Right lobe of liver (tissue), 4 donors: ENCODE data around the gene PPP1R12B.

ENCODE experiments used
- POLR2A ChIP-seq: fragments of 450-650 bp; IDR thresholded peaks from one replicate; pipeline ENCODE4 v1.6.1; 2017; ENCODE audit warnings: antibody characterized with exemption, mild to moderate bottlenecking
- TF ChIP-seq, protein P1 (sequence below), 4 donors: fragments of 200-600 bp in 3 of 4; fragments of 450-650 bp in 1 of 4; IDR thresholded peaks; one replicate each; pipeline versions ENCODE4 v1.5.1 to v1.8.0; 2016 to 2022; ENCODE audit warnings: antibody characterized with exemption in 4 of 4, mild to moderate bottlenecking in 2 of 4
- donor health status: DM: no; HTN: no; CAD: no.
- donor health status: DM: no; HTN: no; CAD: no.
- donor health status: DM: no; HTN: yes; CAD: no.

DNA sequence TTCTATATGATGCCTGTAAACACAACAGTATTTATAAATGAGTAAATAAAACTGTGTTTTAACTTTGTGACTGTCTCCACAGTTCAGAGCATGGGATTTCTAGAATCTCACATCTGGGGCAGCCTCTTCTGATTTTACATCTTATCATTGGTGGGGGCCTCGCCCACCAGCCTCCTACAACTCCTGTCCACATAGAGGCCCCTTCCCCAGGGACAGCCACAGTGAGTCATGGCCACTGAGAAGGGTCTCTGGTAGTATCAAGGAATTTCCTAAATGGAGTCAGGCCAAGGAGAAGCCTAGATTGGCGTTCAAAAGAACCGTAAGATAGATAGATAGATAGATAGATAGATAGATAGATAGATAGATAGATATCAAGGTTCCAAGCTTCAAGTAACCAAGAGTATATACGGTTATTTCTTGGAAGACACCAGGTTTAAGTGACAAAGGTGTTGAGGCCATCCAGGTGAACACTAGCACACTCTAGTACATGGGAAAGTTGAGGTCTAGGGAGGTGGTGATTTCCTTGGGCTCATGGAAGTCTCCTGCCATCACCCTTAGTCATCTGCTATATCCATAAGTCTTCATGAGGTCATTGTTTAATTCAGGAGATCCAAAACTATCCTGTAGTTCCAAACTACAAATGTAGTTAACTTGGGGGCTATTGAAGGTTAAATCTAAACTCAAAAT is 240.1 kb downstream of the PPP1R12B start:
- no peak for TF ChIP-seq POLR2A
- TF ChIP-seq, protein P1, sequence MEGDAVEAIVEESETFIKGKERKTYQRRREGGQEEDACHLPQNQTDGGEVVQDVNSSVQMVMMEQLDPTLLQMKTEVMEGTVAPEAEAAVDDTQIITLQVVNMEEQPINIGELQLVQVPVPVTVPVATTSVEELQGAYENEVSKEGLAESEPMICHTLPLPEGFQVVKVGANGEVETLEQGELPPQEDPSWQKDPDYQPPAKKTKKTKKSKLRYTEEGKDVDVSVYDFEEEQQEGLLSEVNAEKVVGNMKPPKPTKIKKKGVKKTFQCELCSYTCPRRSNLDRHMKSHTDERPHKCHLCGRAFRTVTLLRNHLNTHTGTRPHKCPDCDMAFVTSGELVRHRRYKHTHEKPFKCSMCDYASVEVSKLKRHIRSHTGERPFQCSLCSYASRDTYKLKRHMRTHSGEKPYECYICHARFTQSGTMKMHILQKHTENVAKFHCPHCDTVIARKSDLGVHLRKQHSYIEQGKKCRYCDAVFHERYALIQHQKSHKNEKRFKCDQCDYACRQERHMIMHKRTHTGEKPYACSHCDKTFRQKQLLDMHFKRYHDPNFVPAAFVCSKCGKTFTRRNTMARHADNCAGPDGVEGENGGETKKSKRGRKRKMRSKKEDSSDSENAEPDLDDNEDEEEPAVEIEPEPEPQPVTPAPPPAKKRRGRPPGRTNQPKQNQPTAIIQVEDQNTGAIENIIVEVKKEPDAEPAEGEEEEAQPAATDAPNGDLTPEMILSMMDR (IDR thresholded peaks at IDR 0.05): no peak
